ENCODE data around the gene CPLX3. TPM values are rescaled to one million over a fixed set of nuclear protein-coding genes. Genes with fewer than 3 reads are reported as not detected.

Gene CPLX3
- polyA plus RNA-seq, 4 donors = 1.1 TPM; not detected in 3

DNA sequence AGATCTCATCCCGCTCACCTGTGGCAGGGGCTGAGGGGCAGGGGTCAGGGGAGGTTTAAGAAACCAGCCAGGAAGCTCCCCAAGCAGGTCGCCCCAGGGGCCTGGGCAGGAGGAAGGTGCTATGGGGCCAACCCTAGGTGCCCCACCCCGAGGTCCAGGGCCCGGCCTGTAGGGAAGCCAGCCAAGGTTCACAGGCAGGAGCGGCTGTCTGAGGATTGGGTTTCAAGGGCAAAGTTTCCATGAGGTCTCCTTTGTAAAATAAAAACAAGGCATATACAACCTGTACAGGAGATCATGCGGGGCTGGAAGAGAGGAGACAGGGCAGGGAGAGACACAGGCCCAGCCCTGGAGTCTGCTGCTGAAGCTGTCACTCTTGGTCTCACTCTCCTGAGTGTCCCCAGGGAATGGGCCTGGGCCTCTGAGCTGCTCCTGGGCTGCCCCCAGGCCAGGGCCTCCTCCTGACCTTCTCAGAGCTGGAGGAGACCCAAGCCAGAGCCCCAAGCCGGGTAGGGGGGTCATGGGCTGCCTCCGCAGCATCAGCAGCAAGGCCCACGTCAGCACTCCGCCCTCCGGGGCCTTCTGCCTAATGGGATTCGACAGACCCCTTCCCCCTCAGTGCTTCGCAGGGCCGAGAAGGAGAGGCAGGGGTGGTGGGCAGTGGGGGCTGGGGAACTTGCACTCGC lies 5.5 kb downstream of the CPLX3 start:
- H3K27ac ChIP-seq (ENCODE audit: low read depth in 1 of 3, low read length in 2 of 3) = peak overlapping the region; percentile 31 to 50 (median 40)
- WGBS, 3 donors = 29 to 50% (median 43%) methylated on average over 15 of the region's 15 CpGs
- FAIRE-seq = no peak
- H3K9me3 ChIP-seq (ENCODE audit: control insufficient read depth in 2 of 2, insufficient read depth in 1 of 2, low read depth in 1 of 2, low read length in 1 of 2) = no peaks in the 10 kb centered on the region
- H3K4me1 ChIP-seq (ENCODE audit: control insufficient read depth in 3 of 3, insufficient read depth in 2 of 3, low read depth in 1 of 3, low read length in 2 of 3) = peaks cover 0 to 21% (median 3%) of the 10 kb centered on the region in 3 donors
- peaks cover 0 to 15% (median 9%) of the 10 kb centered on the region in 3 donors for H3K27me3 ChIP-seq (ENCODE audit: control insufficient read depth in 3 of 3, insufficient read depth in 3 of 3, low read length in 3 of 3)
- no peak overlapping the region for H3K4me3 ChIP-seq (ENCODE audit: low read depth in 1 of 3, low read length in 3 of 3)
- DNase-seq = peak; percentile 68 to 90
- peaks cover 0 to 18% (median 5%) of the 10 kb centered on the region in 3 donors for H3K36me3 ChIP-seq (ENCODE audit: control insufficient read depth in 3 of 3, insufficient read depth in 2 of 3, low read depth in 1 of 3, low read length in 3 of 3)

DNA sequence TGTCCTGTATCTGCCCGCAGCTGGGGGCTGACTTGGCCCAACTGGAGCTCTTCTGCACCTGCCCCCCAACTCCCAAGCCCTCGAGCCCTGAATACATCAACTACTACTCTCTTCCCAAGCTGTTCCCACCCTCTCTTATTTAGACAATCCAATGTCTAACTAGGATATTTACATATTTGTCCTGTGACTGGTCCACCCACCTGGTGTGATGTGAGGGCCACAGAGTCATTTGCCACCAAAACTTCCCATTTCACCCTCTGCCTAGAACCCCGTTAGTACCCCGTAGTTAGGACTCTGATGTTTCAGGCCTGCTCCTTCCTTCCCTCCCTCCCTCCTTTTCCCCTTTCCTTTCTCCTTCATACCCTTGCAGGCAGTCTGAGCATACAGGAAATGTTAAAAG lies 6.4 kb downstream of the CPLX3 start:
- Histone ChIP-seq H3K9me3 (ENCODE audit: control insufficient read depth in 2 of 2, insufficient read depth in 1 of 2, low read depth in 1 of 2, low read length in 1 of 2) (no peaks in the 10 kb centered on the region), H3K36me3 (ENCODE audit: control insufficient read depth in 3 of 3, insufficient read depth in 2 of 3, low read depth in 1 of 3, low read length in 3 of 3) (peaks cover 0 to 27% (median 6%) of the 10 kb centered on the region in 3 donors), H3K4me3 (ENCODE audit: low read depth in 1 of 3, low read length in 3 of 3) (no peak overlapping the region), H3K27me3 (ENCODE audit: control insufficient read depth in 3 of 3, insufficient read depth in 3 of 3, low read length in 3 of 3) (peaks cover 0 to 6% (median 6%) of the 10 kb centered on the region in 3 donors), H3K4me1 (ENCODE audit: control insufficient read depth in 3 of 3, insufficient read depth in 2 of 3, low read depth in 1 of 3, low read length in 2 of 3) (peaks cover 0 to 21% (median 3%) of the 10 kb centered on the region in 3 donors), H3K27ac (ENCODE audit: low read depth in 1 of 3, low read length in 2 of 3) (no peak overlapping the region)
- DNase-seq (no peak), FAIRE-seq (no peak)
- 29 to 53% (median 48%) methylated on average over 4 of the region's 4 CpGs for WGBS, 3 donors

DNA sequence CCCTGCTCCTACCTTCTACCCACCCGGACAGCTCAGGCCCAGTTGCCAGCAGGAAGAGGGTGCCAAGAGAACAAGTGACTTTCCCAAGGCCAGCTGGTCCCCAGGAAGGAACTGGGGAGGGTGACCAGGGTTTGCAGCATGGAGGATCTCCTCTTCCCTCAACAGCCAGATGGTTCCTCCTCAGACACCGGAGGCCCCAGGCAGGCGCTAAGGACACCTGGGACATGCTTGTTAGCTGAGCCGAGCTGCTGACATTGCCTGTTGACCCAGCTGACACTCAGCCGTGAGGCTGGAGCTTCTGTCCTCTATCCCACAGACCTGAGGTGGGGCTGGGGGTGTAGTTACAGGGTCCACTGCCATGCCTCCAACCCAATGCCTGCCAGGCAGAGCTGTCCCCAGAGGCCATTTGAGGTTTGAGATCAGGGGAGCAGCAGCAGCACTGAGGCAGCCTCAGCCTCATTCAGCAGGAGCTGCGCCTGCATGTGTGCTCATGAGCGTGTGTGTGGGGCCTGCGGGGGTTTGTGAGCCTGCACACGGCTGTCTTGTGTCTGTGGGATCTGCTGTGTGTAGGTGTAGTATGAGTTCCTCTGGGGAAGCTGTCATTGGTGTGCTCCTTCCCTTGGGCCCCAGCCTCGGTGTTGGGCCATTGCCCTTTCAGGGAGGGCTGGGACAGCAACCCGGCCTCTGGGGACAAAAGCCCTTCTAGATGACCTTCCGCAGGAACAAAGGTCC lies 7.1 kb downstream of the CPLX3 start:
- no peak for FAIRE-seq
- peaks cover 2 to 34% (median 6%) of the 10 kb centered on the region in 3 donors for H3K36me3 ChIP-seq (ENCODE audit: control insufficient read depth in 3 of 3, insufficient read depth in 2 of 3, low read depth in 1 of 3, low read length in 3 of 3)
- no peak overlapping the region for H3K27ac ChIP-seq (ENCODE audit: low read depth in 1 of 3, low read length in 2 of 3)

DNA sequence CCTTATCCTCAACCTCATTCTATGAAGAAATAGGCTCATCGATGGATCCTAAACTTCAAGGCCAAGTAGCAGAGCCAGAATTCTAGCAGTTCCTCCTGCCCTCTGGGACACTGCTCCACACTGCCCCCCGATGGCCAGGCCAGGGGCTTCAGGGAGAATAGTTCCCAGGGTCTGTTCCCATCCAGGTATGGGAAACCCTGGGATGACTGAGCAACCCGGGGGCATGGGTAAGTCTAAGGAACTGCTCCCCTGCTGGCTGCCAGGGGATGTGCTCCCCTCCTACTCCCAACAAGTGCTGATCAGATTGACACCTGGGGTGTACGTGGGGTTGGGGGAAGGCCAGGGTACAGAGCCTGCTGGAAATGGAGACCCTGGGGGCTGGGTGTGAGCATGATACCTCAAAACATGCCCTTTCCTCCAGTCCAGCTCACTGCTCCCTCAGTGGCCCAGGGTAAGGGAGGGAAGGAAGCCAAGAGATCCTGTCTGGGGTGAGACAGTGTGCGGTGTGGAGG lies 8.9 kb downstream of the CPLX3 start:
- Histone ChIP-seq H3K36me3 (ENCODE audit: control insufficient read depth in 3 of 3, insufficient read depth in 2 of 3, low read depth in 1 of 3, low read length in 3 of 3) (peaks cover 2 to 52% (median 9%) of the 10 kb centered on the region in 3 donors), H3K4me1 (ENCODE audit: control insufficient read depth in 3 of 3, insufficient read depth in 2 of 3, low read depth in 1 of 3, low read length in 2 of 3) (peaks cover 0 to 30% (median 3%) of the 10 kb centered on the region in 3 donors), H3K9me3 (ENCODE audit: control insufficient read depth in 2 of 2, insufficient read depth in 1 of 2, low read depth in 1 of 2, low read length in 1 of 2) (no peaks in the 10 kb centered on the region), H3K27ac (ENCODE audit: low read depth in 1 of 3, low read length in 2 of 3) (no peak overlapping the region), H3K4me3 (ENCODE audit: low read depth in 1 of 3, low read length in 3 of 3) (no peak overlapping the region), H3K27me3 (ENCODE audit: control insufficient read depth in 3 of 3, insufficient read depth in 3 of 3, low read length in 3 of 3) (no peaks in the 10 kb centered on the region)
- peak; percentile 66 to 67 for DNase-seq
- WGBS, 3 donors = 30 to 37% (median 33%) methylated on average over 5 of the region's 5 CpGs
- no peak for FAIRE-seq

More for the DNA sequence above, 7.1 kb downstream of the CPLX3 start:
- DNase-seq = no peak
- 57 to 65% (median 60%) methylated on average over 12 of the region's 12 CpGs for WGBS, 3 donors
- Histone ChIP-seq H3K9me3 (ENCODE audit: control insufficient read depth in 2 of 2, insufficient read depth in 1 of 2, low read depth in 1 of 2, low read length in 1 of 2) (no peaks in the 10 kb centered on the region), H3K27me3 (ENCODE audit: control insufficient read depth in 3 of 3, insufficient read depth in 3 of 3, low read length in 3 of 3) (peaks cover 0 to 2% (median 0%) of the 10 kb centered on the region in 3 donors), H3K4me1 (ENCODE audit: control insufficient read depth in 3 of 3, insufficient read depth in 2 of 3, low read depth in 1 of 3, low read length in 2 of 3) (peaks cover 0 to 21% (median 3%) of the 10 kb centered on the region in 3 donors), H3K4me3 (ENCODE audit: low read depth in 1 of 3, low read length in 3 of 3) (no peak overlapping the region)

GRCh38 chr15:74836846-74837245 lies 10.4 kb downstream of the CPLX3 start:
- FAIRE-seq (no peak), DNase-seq (no peak)
- H3K36me3 ChIP-seq (ENCODE audit: control insufficient read depth in 3 of 3, insufficient read depth in 2 of 3, low read depth in 1 of 3, low read length in 3 of 3) = peaks cover 2 to 64% (median 9%) of the 10 kb centered on the region in 3 donors
- WGBS, 3 donors = 80 to 87% (median 84%) methylated on average over 7 of the region's 7 CpGs
- peaks cover 0 to 34% (median 3%) of the 10 kb centered on the region in 3 donors for H3K4me1 ChIP-seq (ENCODE audit: control insufficient read depth in 3 of 3, insufficient read depth in 2 of 3, low read depth in 1 of 3, low read length in 2 of 3)
- H3K27me3 ChIP-seq (ENCODE audit: control insufficient read depth in 3 of 3, insufficient read depth in 3 of 3, low read length in 3 of 3) = no peaks in the 10 kb centered on the region
- H3K27ac ChIP-seq (ENCODE audit: low read depth in 1 of 3, low read length in 2 of 3) = no peak overlapping the region
- no peak overlapping the region for H3K4me3 ChIP-seq (ENCODE audit: low read depth in 1 of 3, low read length in 3 of 3)
- no peaks in the 10 kb centered on the region for H3K9me3 ChIP-seq (ENCODE audit: control insufficient read depth in 2 of 2, insufficient read depth in 1 of 2, low read depth in 1 of 2, low read length in 1 of 2)

DNA sequence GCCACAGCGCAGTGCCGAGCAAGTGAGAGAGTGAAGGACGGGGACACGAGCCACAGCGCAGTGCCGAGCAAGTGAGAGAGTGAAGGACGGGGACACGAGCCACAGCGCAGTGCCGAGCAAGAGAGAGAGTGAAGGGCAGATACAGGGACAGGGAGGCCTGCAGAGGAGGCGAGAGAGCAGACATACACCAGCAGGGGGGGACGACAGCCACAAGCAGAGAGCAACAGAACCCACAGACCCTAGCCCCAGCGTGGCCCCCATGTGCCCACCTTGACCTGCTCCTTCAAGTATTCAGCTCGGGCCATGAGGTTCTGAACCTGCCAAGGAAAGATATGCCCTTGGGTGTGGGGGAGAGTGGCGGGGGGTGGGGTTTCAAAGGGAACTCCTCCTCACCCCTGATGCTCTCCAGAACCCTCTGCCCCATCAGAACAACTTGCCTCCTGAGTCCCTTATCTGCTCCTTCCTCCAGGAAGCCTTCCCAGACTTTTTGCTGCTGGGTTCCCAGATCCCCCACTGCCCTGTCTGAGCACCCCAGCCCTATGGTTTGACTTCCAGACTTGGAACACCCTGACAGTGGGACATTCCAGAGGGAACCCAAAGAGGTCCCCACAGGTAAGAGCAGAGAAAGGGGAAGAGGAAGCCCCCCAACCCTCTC lies 11.2 kb downstream of the CPLX3 start:
- no peak for FAIRE-seq
- no peak for DNase-seq
- 80 to 91% (median 83%) methylated on average over 15 of the region's 15 CpGs for WGBS, 3 donors

DNA sequence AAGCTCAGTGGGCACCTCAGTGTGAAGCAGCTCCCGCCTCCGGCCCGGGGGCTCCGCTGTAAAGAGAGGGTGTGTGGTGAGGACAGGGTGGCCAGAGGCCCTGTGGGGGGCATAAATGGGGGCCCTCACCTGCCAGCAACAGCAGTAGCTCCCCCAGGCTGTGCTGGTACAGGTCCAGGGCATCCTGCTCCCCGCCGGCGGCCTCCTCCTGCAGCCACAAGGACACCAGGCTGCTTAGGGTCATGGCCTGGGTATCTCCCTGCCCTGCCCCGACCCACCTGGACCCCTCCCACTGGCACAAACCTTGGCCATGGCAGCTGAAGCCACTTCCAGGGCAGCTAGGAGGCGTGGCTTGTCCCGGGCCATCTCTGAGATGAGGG lies 11.7 kb downstream of the CPLX3 start:
- no peak overlapping the region for H3K27ac ChIP-seq (ENCODE audit: low read depth in 1 of 3, low read length in 2 of 3)
- H3K4me1 ChIP-seq (ENCODE audit: control insufficient read depth in 3 of 3, insufficient read depth in 2 of 3, low read depth in 1 of 3, low read length in 2 of 3) = peaks cover 0 to 30% (median 0%) of the 10 kb centered on the region in 3 donors
- FAIRE-seq = no peak
- no peaks in the 10 kb centered on the region for H3K27me3 ChIP-seq (ENCODE audit: control insufficient read depth in 3 of 3, insufficient read depth in 3 of 3, low read length in 3 of 3)
- no peak for DNase-seq
- 80 to 88% (median 86%) methylated on average over 10 of the region's 10 CpGs for WGBS, 3 donors
- no peak overlapping the region for H3K4me3 ChIP-seq (ENCODE audit: low read depth in 1 of 3, low read length in 3 of 3)
- peaks cover 2 to 67% (median 9%) of the 10 kb centered on the region in 3 donors for H3K36me3 ChIP-seq (ENCODE audit: control insufficient read depth in 3 of 3, insufficient read depth in 2 of 3, low read depth in 1 of 3, low read length in 3 of 3)
- no peaks in the 10 kb centered on the region for H3K9me3 ChIP-seq (ENCODE audit: control insufficient read depth in 2 of 2, insufficient read depth in 1 of 2, low read depth in 1 of 2, low read length in 1 of 2)

More for the DNA sequence above, 11.2 kb downstream of the CPLX3 start:
- no peak overlapping the region for H3K4me3 ChIP-seq (ENCODE audit: low read depth in 1 of 3, low read length in 3 of 3)
- H3K9me3 ChIP-seq (ENCODE audit: control insufficient read depth in 2 of 2, insufficient read depth in 1 of 2, low read depth in 1 of 2, low read length in 1 of 2) = no peaks in the 10 kb centered on the region
- peaks cover 0 to 32% (median 0%) of the 10 kb centered on the region in 3 donors for H3K4me1 ChIP-seq (ENCODE audit: control insufficient read depth in 3 of 3, insufficient read depth in 2 of 3, low read depth in 1 of 3, low read length in 2 of 3)
- H3K27me3 ChIP-seq (ENCODE audit: control insufficient read depth in 3 of 3, insufficient read depth in 3 of 3, low read length in 3 of 3) = no peaks in the 10 kb centered on the region
- H3K36me3 ChIP-seq (ENCODE audit: control insufficient read depth in 3 of 3, insufficient read depth in 2 of 3, low read depth in 1 of 3, low read length in 3 of 3) = peaks cover 2 to 67% (median 9%) of the 10 kb centered on the region in 3 donors
- no peak overlapping the region for H3K27ac ChIP-seq (ENCODE audit: low read depth in 1 of 3, low read length in 2 of 3)

Measured in small intestine (tissue), 7 donors.